ENCODE data around the gene HSD17B7. TPM values are rescaled to one million over a fixed set of nuclear protein-coding genes. Genes with fewer than 3 reads are reported as not detected.

Gene HSD17B7
- total RNA-seq, 1 donor from 2014 or later = 10.9 TPM

DNA sequence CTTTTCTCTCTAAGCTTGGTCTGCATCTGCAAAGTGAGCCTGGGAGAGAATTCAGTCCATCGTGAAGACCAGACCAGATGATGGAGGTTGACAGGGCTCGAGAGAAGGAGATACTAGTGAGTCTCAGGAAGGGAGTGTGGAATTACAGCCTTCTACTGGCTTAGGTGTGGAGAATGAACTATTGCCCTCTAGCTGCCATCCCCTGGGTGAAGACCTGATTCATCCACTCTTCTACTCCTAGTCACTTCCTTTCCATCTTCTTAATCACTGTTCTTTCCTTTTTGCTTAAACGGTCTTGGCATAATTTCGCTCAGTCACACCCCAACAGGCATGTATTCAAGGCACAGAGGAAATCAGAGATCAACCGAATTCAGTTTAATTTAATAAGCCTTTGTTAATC lies 34.0 kb upstream of the HSD17B7 start:
- Histone ChIP-seq H3K79me2 (ENCODE audit: insufficient read depth, low read length) (no peaks in the 10 kb centered on the region), H3K36me3 (ENCODE audit: insufficient read depth, low read length) (peaks cover 21% of the 10 kb centered on the region), H3K4me2 (ENCODE audit: low read length) (peak overlapping the region; percentile 14), H3K9me3 (ENCODE audit: insufficient read depth, low read depth, low read length) (no peaks in the 10 kb centered on the region), H3K27ac (ENCODE audit: low read depth, low read length) (no peak overlapping the region), H3K27me3 (ENCODE audit: insufficient read depth, low read length) (no peaks in the 10 kb centered on the region), H3K4me1 (ENCODE audit: insufficient read depth, low read length) (no peaks in the 10 kb centered on the region), H2AFZ (ENCODE audit: low read depth, low read length) (no peak overlapping the region), H4K20me1 (ENCODE audit: insufficient read depth, low read length) (no peaks in the 10 kb centered on the region), H3K9ac (ENCODE audit: low read length) (no peak overlapping the region), H3K4me3 (ENCODE audit: insufficient read depth, low read depth, low read length) (no peak overlapping the region)
- Mint-ChIP-seq H3K4me1 (ENCODE audit: low read depth, unreplicated experiment) (peaks cover 5% of the 10 kb centered on the region), H3K27ac (ENCODE audit: unreplicated experiment) (no peak overlapping the region), H3K9me3 (ENCODE audit: unreplicated experiment) (peaks cover 4% of the 10 kb centered on the region), H3K36me3 (ENCODE audit: low read depth, unreplicated experiment) (peaks cover 27% of the 10 kb centered on the region), H3K27me3 (ENCODE audit: low read depth, unreplicated experiment) (no peaks in the 10 kb centered on the region), H3K4me3 (ENCODE audit: unreplicated experiment) (no peak overlapping the region)
- FAIRE-seq (no peak), DNase-seq (ENCODE audit: low read depth) (peak; percentile 15)
- TF ChIP-seq, protein P1, sequence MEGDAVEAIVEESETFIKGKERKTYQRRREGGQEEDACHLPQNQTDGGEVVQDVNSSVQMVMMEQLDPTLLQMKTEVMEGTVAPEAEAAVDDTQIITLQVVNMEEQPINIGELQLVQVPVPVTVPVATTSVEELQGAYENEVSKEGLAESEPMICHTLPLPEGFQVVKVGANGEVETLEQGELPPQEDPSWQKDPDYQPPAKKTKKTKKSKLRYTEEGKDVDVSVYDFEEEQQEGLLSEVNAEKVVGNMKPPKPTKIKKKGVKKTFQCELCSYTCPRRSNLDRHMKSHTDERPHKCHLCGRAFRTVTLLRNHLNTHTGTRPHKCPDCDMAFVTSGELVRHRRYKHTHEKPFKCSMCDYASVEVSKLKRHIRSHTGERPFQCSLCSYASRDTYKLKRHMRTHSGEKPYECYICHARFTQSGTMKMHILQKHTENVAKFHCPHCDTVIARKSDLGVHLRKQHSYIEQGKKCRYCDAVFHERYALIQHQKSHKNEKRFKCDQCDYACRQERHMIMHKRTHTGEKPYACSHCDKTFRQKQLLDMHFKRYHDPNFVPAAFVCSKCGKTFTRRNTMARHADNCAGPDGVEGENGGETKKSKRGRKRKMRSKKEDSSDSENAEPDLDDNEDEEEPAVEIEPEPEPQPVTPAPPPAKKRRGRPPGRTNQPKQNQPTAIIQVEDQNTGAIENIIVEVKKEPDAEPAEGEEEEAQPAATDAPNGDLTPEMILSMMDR (IDR thresholded peaks at IDR 0.05; ENCODE audit: insufficient read depth, low read depth, low read length) = no peak

DNA sequence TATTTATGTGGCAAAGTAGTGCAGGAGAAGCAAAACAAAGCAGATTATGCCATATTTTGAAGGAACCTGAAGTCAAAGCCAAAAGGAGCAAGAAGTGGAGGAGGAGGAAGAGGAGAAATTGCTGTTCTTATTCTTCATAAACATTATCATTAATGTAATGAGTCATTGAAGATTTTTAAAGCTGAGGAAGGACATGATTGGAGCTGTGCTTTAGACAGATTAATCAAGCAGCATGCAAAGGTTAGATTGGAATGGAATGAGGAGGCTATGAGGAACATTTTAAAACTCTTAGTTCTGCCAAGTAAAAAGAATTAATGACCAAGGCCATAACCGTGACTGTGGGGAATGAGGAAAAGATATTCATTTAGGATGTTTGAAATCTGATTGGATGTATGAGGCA lies 33.0 kb upstream of the HSD17B7 start:
- H3K4me3 Mint-ChIP-seq (ENCODE audit: unreplicated experiment) = no peak overlapping the region
- no peak overlapping the region for H3K4me2 ChIP-seq (ENCODE audit: low read length)
- DNase-seq (ENCODE audit: low read depth) (peak; percentile 70), FAIRE-seq (no peak)
- TF ChIP-seq EZH2 (IDR thresholded peaks at IDR 0.05; ENCODE audit: insufficient read depth, low read length) = no peak
- TF ChIP-seq, protein P1 (IDR thresholded peaks at IDR 0.05; ENCODE audit: insufficient read depth, low read depth, low read length) = no peak
- no peaks in the 10 kb centered on the region for H3K9me3 ChIP-seq (ENCODE audit: insufficient read depth, low read depth, low read length)
- H3K27ac Mint-ChIP-seq (ENCODE audit: unreplicated experiment) = no peak overlapping the region
- peaks cover 5% of the 10 kb centered on the region for H3K4me1 Mint-ChIP-seq (ENCODE audit: low read depth, unreplicated experiment)
- no peaks in the 10 kb centered on the region for H3K9me3 Mint-ChIP-seq (ENCODE audit: unreplicated experiment)
- no peaks in the 10 kb centered on the region for H3K79me2 ChIP-seq (ENCODE audit: insufficient read depth, low read length)
- H4K20me1 ChIP-seq (ENCODE audit: insufficient read depth, low read length) = no peaks in the 10 kb centered on the region
- peaks cover 27% of the 10 kb centered on the region for H3K36me3 Mint-ChIP-seq (ENCODE audit: low read depth, unreplicated experiment)
- H2AFZ ChIP-seq (ENCODE audit: low read depth, low read length) = no peak overlapping the region
- no peaks in the 10 kb centered on the region for H3K4me1 ChIP-seq (ENCODE audit: insufficient read depth, low read length)
- peaks cover 21% of the 10 kb centered on the region for H3K36me3 ChIP-seq (ENCODE audit: insufficient read depth, low read length)
- no peaks in the 10 kb centered on the region for H3K27me3 Mint-ChIP-seq (ENCODE audit: low read depth, unreplicated experiment)
- no peak overlapping the region for H3K4me3 ChIP-seq (ENCODE audit: insufficient read depth, low read depth, low read length)
- H3K9ac ChIP-seq (ENCODE audit: low read length) = no peak overlapping the region
- no peak overlapping the region for H3K27ac ChIP-seq (ENCODE audit: low read depth, low read length)
- no peaks in the 10 kb centered on the region for H3K27me3 ChIP-seq (ENCODE audit: insufficient read depth, low read length)

DNA sequence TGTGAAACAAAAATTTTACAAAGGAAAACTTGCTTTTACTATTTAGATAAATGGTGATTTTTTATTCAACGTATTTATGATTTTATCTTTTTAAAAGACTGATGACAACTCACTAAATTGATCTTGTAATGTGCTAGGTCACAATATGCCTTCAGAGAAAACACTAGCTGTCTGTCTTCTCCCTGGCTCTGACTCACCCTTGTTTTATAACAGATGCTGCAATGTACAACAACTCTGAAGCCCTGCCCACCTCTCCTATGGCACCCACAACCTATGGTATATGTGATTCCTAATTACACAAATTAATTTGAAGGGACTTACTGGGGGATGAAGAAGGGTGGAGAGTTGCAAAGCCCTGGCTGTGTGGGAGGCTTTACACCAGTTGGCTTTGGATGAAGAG lies 24.7 kb upstream of the HSD17B7 start:
- H3K9me3 ChIP-seq (ENCODE audit: insufficient read depth, low read depth, low read length) = no peaks in the 10 kb centered on the region
- H3K79me2 ChIP-seq (ENCODE audit: insufficient read depth, low read length) = no peaks in the 10 kb centered on the region
- no peak overlapping the region for H3K27ac Mint-ChIP-seq (ENCODE audit: unreplicated experiment)
- H2AFZ ChIP-seq (ENCODE audit: low read depth, low read length) = no peak overlapping the region
- H3K4me1 Mint-ChIP-seq (ENCODE audit: low read depth, unreplicated experiment) = no peaks in the 10 kb centered on the region
- H3K27me3 ChIP-seq (ENCODE audit: insufficient read depth, low read length) = no peaks in the 10 kb centered on the region
- TF ChIP-seq, protein P1 (IDR thresholded peaks at IDR 0.05; ENCODE audit: insufficient read depth, low read depth, low read length) = no peak
- no peak for TF ChIP-seq EZH2 (IDR thresholded peaks at IDR 0.05; ENCODE audit: insufficient read depth, low read length)
- FAIRE-seq (no peak), DNase-seq (ENCODE audit: low read depth) (no peak)
- H3K27ac ChIP-seq (ENCODE audit: low read depth, low read length) = no peak overlapping the region
- peaks cover 2% of the 10 kb centered on the region for H3K27me3 Mint-ChIP-seq (ENCODE audit: low read depth, unreplicated experiment)
- peaks cover 28% of the 10 kb centered on the region for H3K36me3 Mint-ChIP-seq (ENCODE audit: low read depth, unreplicated experiment)
- no peak overlapping the region for H3K4me2 ChIP-seq (ENCODE audit: low read length)
- no peak overlapping the region for H3K9ac ChIP-seq (ENCODE audit: low read length)
- no peaks in the 10 kb centered on the region for H3K9me3 Mint-ChIP-seq (ENCODE audit: unreplicated experiment)
- no peaks in the 10 kb centered on the region for H4K20me1 ChIP-seq (ENCODE audit: insufficient read depth, low read length)
- H3K4me1 ChIP-seq (ENCODE audit: insufficient read depth, low read length) = no peaks in the 10 kb centered on the region
- no peak overlapping the region for H3K4me3 ChIP-seq (ENCODE audit: insufficient read depth, low read depth, low read length)
- H3K36me3 ChIP-seq (ENCODE audit: insufficient read depth, low read length) = peaks cover 6% of the 10 kb centered on the region
- H3K4me3 Mint-ChIP-seq (ENCODE audit: unreplicated experiment) = no peak overlapping the region

Data from astrocyte (in vitro differentiated cells and primary cell).